IgD-negative memory B cell (primary cell): ENCODE data around the gene SIT1. TPM values are rescaled to one million over a fixed set of nuclear protein-coding genes. Genes with fewer than 3 reads are reported as not detected.

ENCODE experiments used
- H3K27ac Mint-ChIP-seq, 3 donors: one replicate each; pipeline ENCODE4 v1.8.0; 2020 to 2022; ENCODE audit warnings: mild to moderate bottlenecking in 3 of 3, mixed read lengths in 3 of 3, moderate library complexity in 1 of 3
- H3K27me3 Mint-ChIP-seq: one replicate; pipeline ENCODE4 v1.8.0; 2021; ENCODE audit warnings: mixed read lengths
- H3K36me3 Mint-ChIP-seq: one replicate; pipeline ENCODE4 v1.8.0; 2020; ENCODE audit warnings: mild to moderate bottlenecking, mixed read lengths
- H3K4me1 Mint-ChIP-seq, 3 donors: one replicate each; pipeline ENCODE4 v1.8.0; 2020 to 2022; ENCODE audit warnings: mixed read lengths in 3 of 3, mild to moderate bottlenecking in 1 of 3
- H3K4me3 Mint-ChIP-seq, 4 donors: one replicate each; pipeline ENCODE4 v1.8.0; 2020 to 2022; ENCODE audit warnings: mild to moderate bottlenecking in 4 of 4, mixed read lengths in 4 of 4, moderate library complexity in 3 of 4
- H3K9me3 Mint-ChIP-seq, 3 donors: one replicate each; pipeline ENCODE4 v1.8.0; 2020 to 2021; ENCODE audit warnings: mixed read lengths in 3 of 3, mild to moderate bottlenecking in 1 of 3
- polyA plus RNA-seq: library from polyadenylated mRNA; unstranded; fragments of 300-500 nt; fragmentation: Illumina TruSeq; gene quantifications from one replicate; pipeline ENCODE4 v1.2.3, GENCODE V29; 2021

The SIT1 gene
- polyA plus RNA-seq: 188 TPM

- H3K4me1 Mint-ChIP-seq: peaks cover 32 to 37% (median 36%) of the 10 kb centered on the region in 3 donors
- peaks cover 2% of the 10 kb centered on the region for H3K36me3 Mint-ChIP-seq
- H3K27ac Mint-ChIP-seq: peak within 1 kb of the TSS; percentile 89 to 99 (median 93)
- H3K4me3 Mint-ChIP-seq: peak within 1 kb of the TSS; percentile 93 to 98 (median 96)
- H3K27me3 Mint-ChIP-seq: no peaks in the 10 kb centered on the region
- no peaks in the 10 kb centered on the region for H3K9me3 Mint-ChIP-seq
Observed at GRCh38 chr9:35650341-35651158, at the start of gene SIT1. TSS of gene SIT1 (minus strand) at chr9:35650931. CDS start at chr9:35650853, 78 bp downstream.

DNA sequence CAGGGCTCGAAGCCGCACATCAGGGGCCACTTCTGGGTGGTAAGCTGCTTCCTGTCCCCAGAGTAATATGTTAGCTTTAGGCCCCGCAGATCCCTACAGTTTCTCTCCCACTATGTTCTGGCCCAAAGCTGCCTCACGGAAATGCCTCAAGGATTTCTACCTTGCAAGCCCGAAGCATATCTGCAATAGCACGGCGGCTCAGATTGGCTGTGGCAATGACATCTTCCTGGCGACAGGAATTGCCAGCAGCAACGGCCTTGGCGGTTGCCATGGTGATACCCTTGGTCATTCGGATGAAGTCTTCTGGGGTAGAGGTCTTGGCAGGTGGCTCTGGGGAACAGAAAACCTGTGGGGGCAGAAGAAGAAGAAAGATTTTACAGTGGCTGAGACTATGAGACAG is 49.3 kb upstream of the SIT1 start:
- Mint-ChIP-seq H3K4me1 (peaks cover 6% of the 10 kb centered on the region in 3 donors), H3K27ac (no peak overlapping the region), H3K9me3 (no peaks in the 10 kb centered on the region), H3K4me3 (no peak overlapping the region), H3K27me3 (no peaks in the 10 kb centered on the region), H3K36me3 (peaks cover 1% of the 10 kb centered on the region)

GRCh38 chr9:35698231-35698630 is 47.5 kb upstream of the SIT1 start:
- H3K4me3 Mint-ChIP-seq: no peak overlapping the region
- no peaks in the 10 kb centered on the region for H3K36me3 Mint-ChIP-seq
- peak overlapping the region in 1 of 3 donors; percentile 82 for H3K27ac Mint-ChIP-seq
- H3K4me1 Mint-ChIP-seq: peaks cover 4 to 8% (median 6%) of the 10 kb centered on the region in 3 donors
- H3K9me3 Mint-ChIP-seq: no peaks in the 10 kb centered on the region
- H3K27me3 Mint-ChIP-seq: no peaks in the 10 kb centered on the region

GRCh38 chr9:35697486-35697885 is 46.8 kb upstream of the SIT1 start:
- no peaks in the 10 kb centered on the region for H3K9me3 Mint-ChIP-seq
- no peaks in the 10 kb centered on the region for H3K36me3 Mint-ChIP-seq
- H3K4me1 Mint-ChIP-seq: peaks cover 4 to 8% (median 6%) of the 10 kb centered on the region in 3 donors
- no peaks in the 10 kb centered on the region for H3K27me3 Mint-ChIP-seq
- H3K4me3 Mint-ChIP-seq: no peak overlapping the region
- peak overlapping the region in 1 of 3 donors; percentile 85 for H3K27ac Mint-ChIP-seq

GRCh38 chr9:35696520-35697215 is 45.9 kb upstream of the SIT1 start:
- peaks cover 5 to 10% (median 6%) of the 10 kb centered on the region in 3 donors for H3K4me1 Mint-ChIP-seq
- H3K27me3 Mint-ChIP-seq: no peaks in the 10 kb centered on the region
- peak overlapping the region in 1 of 4 donors; percentile 5 for H3K4me3 Mint-ChIP-seq
- no peaks in the 10 kb centered on the region for H3K36me3 Mint-ChIP-seq
- no peaks in the 10 kb centered on the region for H3K9me3 Mint-ChIP-seq
- peak overlapping the region in 2 of 3 donors; percentile 46 to 85 for H3K27ac Mint-ChIP-seq

DNA sequence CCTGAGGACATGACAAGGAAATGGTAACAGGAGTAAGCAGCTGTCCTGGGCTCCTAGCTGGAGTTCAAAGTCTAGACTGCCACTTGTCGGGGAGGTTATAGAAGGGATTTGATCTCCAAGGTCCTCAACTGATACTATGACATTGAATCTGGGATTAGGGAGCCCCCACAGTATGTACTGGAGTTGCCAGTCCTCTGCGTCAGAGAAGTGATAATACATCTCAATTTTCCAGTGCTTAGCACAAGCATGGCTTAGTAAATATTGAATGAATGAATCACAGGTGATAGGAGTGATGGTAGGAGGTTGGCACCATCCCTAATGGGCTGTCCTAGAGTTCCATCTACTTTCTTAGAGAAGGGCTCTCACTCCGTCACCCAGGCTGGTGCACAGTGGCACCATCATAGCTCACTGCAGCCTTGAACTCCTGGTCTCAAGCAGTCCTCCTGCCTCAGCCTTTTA is 45.2 kb upstream of the SIT1 start:
- H3K4me1 Mint-ChIP-seq: peaks cover 6 to 12% (median 6%) of the 10 kb centered on the region in 3 donors

DNA sequence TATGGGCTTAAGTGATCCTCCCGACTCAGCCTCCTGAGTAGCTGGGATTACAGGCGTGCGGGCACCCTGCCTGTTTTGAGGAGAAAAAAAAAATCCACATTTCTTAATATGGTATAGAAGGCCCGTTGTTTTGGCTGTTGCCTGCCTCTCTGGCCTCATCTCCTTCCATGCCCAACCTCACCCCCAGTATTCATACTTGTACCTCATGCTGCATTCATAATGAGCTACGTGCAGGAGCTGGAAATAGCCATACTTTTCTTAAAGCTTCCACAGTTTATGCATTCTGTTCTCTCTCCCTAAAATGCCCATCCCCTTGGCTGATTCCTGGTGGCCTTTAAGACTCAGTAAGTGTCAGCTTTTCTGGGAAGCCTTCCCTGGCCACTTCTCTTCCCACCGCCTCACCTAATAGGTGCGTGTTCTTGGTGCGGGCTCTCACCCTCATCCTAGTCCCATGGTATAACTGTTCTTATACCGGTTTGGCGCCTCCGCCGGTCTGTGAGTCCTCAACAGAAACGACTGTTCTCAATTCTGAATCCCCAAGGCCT is 41.1 kb upstream of the SIT1 start:
- no peaks in the 10 kb centered on the region for H3K27me3 Mint-ChIP-seq
- no peaks in the 10 kb centered on the region for H3K36me3 Mint-ChIP-seq
- peak overlapping the region in 2 of 3 donors; percentile 65 to 74 for H3K27ac Mint-ChIP-seq
- peaks cover 6 to 12% (median 9%) of the 10 kb centered on the region in 3 donors for H3K4me1 Mint-ChIP-seq
- peak overlapping the region; percentile 57 to 92 (median 87) for H3K4me3 Mint-ChIP-seq
- no peaks in the 10 kb centered on the region for H3K9me3 Mint-ChIP-seq

More for the DNA sequence above, 45.2 kb upstream of the SIT1 start:
- H3K27me3 Mint-ChIP-seq: no peaks in the 10 kb centered on the region
- H3K9me3 Mint-ChIP-seq: no peaks in the 10 kb centered on the region
- no peak overlapping the region for H3K4me3 Mint-ChIP-seq
- H3K36me3 Mint-ChIP-seq: no peaks in the 10 kb centered on the region
- H3K27ac Mint-ChIP-seq: no peak overlapping the region

GRCh38 chr9:35691334-35691650 is 40.6 kb upstream of the SIT1 start:
- Mint-ChIP-seq H3K9me3 (no peaks in the 10 kb centered on the region), H3K4me1 (peaks cover under 1 to 6% (median 6%) of the 10 kb centered on the region in 3 donors), H3K27ac (peak overlapping the region in 1 of 3 donors; percentile 65), H3K4me3 (peak overlapping the region; percentile 83 to 92 (median 92)), H3K27me3 (no peaks in the 10 kb centered on the region), H3K36me3 (no peaks in the 10 kb centered on the region)

GRCh38 chr9:35690614-35691333 is 40.0 kb upstream of the SIT1 start:
- Mint-ChIP-seq H3K36me3 (no peaks in the 10 kb centered on the region), H3K4me3 (peak overlapping the region; percentile 83 to 92 (median 92)), H3K9me3 (no peaks in the 10 kb centered on the region), H3K27me3 (no peaks in the 10 kb centered on the region), H3K27ac (peak overlapping the region in 2 of 3 donors; percentile 65 to 73), H3K4me1 (peaks cover 0 to 6% (median 5%) of the 10 kb centered on the region in 3 donors)

GRCh38 chr9:35690294-35690613 is 39.5 kb upstream of the SIT1 start:
- no peaks in the 10 kb centered on the region for H3K27me3 Mint-ChIP-seq
- H3K36me3 Mint-ChIP-seq: no peaks in the 10 kb centered on the region
- peak overlapping the region in 1 of 3 donors; percentile 73 for H3K27ac Mint-ChIP-seq
- H3K4me1 Mint-ChIP-seq: peaks cover 0 to 6% (median 5%) of the 10 kb centered on the region in 3 donors
- peak overlapping the region; percentile 71 to 92 (median 88) for H3K4me3 Mint-ChIP-seq
- no peaks in the 10 kb centered on the region for H3K9me3 Mint-ChIP-seq

- Mint-ChIP-seq H3K36me3 (no peaks in the 10 kb centered on the region), H3K4me1 (peaks cover 0 to 6% (median 4%) of the 10 kb centered on the region in 3 donors), H3K27me3 (no peaks in the 10 kb centered on the region), H3K4me3 (peak within 1 kb of the TSS; percentile 83 to 92 (median 92)), H3K27ac (peak within 1 kb of the TSS in 1 of 3 donors; percentile 73), H3K9me3 (no peaks in the 10 kb centered on the region)
Observed at GRCh38 chr9:35689542-35690293, 39.0 kb upstream of the SIT1 start, which contains the start of gene TPM2. TSS of gene TPM2 (minus strand) at chr9:35689925. CDS start at chr9:35689817, 108 bp downstream.

GRCh38 chr9:35688558-35689541 is 38.1 kb upstream of the SIT1 start:
- Mint-ChIP-seq H3K27me3 (no peaks in the 10 kb centered on the region), H3K4me1 (peaks cover 0 to 6% (median 4%) of the 10 kb centered on the region in 3 donors), H3K9me3 (no peaks in the 10 kb centered on the region), H3K36me3 (peaks cover 1% of the 10 kb centered on the region), H3K4me3 (peak overlapping the region; percentile 30 to 81 (median 70)), H3K27ac (peak overlapping the region in 1 of 3 donors; percentile 31)

GRCh38 chr9:35687972-35688557 is 37.3 kb upstream of the SIT1 start:
- Mint-ChIP-seq H3K4me1 (peaks cover 0 to 7% (median 4%) of the 10 kb centered on the region in 3 donors), H3K36me3 (peaks cover 1% of the 10 kb centered on the region), H3K27me3 (no peaks in the 10 kb centered on the region), H3K27ac (peak overlapping the region in 1 of 3 donors; percentile 31), H3K4me3 (peak overlapping the region in 2 of 4 donors; percentile 5 to 68), H3K9me3 (no peaks in the 10 kb centered on the region)
